Keratinocyte (primary cell): ENCODE measurements around the gene PCF11. TPM values are rescaled to one million over a fixed set of nuclear protein-coding genes. Genes with fewer than 3 reads are reported as not detected.

Source experiments
- DNase-seq: peaks from one replicate; pipeline ENCODE4 v3.0.0-alpha.2; 2011; ENCODE audit warnings: low read depth, missing footprints, low spot score
- FAIRE-seq: peaks from 2 replicates; lab custom pipeline; 2011; peaks lifted over from hg19 to GRCh38; lab: Jason Lieb, UNC
- H2AFZ ChIP-seq: 2 replicates; pipeline ENCODE4 v1.6.0; 2012; ENCODE audit warnings: low read length, control low read depth, inconsistent platforms; ENCODE audit not compliant: control insufficient read depth
- H3K27ac ChIP-seq: 2 replicates; pipeline ENCODE4 v1.5.1; 2011; ENCODE audit warnings: low read length; ENCODE audit not compliant: control insufficient read depth, insufficient read depth
- H3K27me3 ChIP-seq: 3 replicates; pipeline ENCODE4 v1.6.0; 2011; ENCODE audit warnings: low read length; ENCODE audit not compliant: control insufficient read depth, insufficient read depth; ENCODE audit errors: extremely low read depth
- H3K36me3 ChIP-seq, 2 experiments: 2 replicates in 1 of 2; 3 replicates in 1 of 2; pipeline ENCODE4 v1.5.1; 2011; ENCODE audit warnings: low read length in 2 of 2, mild to moderate bottlenecking in 1 of 2; ENCODE audit not compliant: control insufficient read depth in 2 of 2, insufficient read depth in 2 of 2; ENCODE audit errors: extremely low read depth in 1 of 2
- H3K4me1 ChIP-seq: 3 replicates; pipeline ENCODE4 v1.5.1; 2011; ENCODE audit warnings: low read length; ENCODE audit not compliant: control insufficient read depth, insufficient read depth; ENCODE audit errors: extremely low read depth
- H3K4me2 ChIP-seq: 3 replicates; pipeline ENCODE4 v1.6.0; 2011; ENCODE audit warnings: low read depth, low read length; ENCODE audit not compliant: control insufficient read depth, insufficient read depth; ENCODE audit errors: extremely low read depth
- H3K4me3 ChIP-seq, 3 experiments: fragments of 200-600 bp in 1 of 3; sonication (generic) in 1 of 3; 2 replicates in 2 of 3; 3 replicates in 1 of 3; pipeline ENCODE4 v1.5.1; 2011 to 2016; ENCODE audit warnings: low read length in 3 of 3, mild to moderate bottlenecking in 3 of 3, control low read depth in 2 of 3, inconsistent platforms in 1 of 3, low read depth in 1 of 3, mixed read lengths in 1 of 3, mixed run types in 1 of 3, moderate library complexity in 1 of 3; ENCODE audit not compliant: control insufficient read depth in 2 of 3, insufficient read depth in 2 of 3; ENCODE audit errors: extremely low read depth in 1 of 3
- H3K79me2 ChIP-seq: 2 replicates; pipeline ENCODE4 v1.6.0; 2012; ENCODE audit warnings: low read length; ENCODE audit not compliant: control insufficient read depth, insufficient read depth
- H3K9ac ChIP-seq: 3 replicates; pipeline ENCODE4 v1.6.0; 2011; ENCODE audit warnings: low read length; ENCODE audit not compliant: control insufficient read depth, insufficient read depth; ENCODE audit errors: extremely low read depth
- H3K9me1 ChIP-seq: 3 replicates; pipeline ENCODE4 v1.6.0; 2011; ENCODE audit warnings: low read length; ENCODE audit not compliant: control insufficient read depth, insufficient read depth; ENCODE audit errors: extremely low read depth
- H3K9me3 ChIP-seq: 2 replicates; pipeline ENCODE4 v1.5.1; 2012; ENCODE audit warnings: low read depth, low read length; ENCODE audit not compliant: control insufficient read depth
- H4K20me1 ChIP-seq: 3 replicates; pipeline ENCODE4 v1.6.0; 2011; ENCODE audit warnings: low read length; ENCODE audit not compliant: control insufficient read depth, insufficient read depth; ENCODE audit errors: extremely low read depth
- CTCF ChIP-seq, 3 experiments: IDR thresholded peaks in 1 of 3; conservative IDR thresholded peaks in 1 of 3; optimal IDR thresholded peaks in 1 of 3; 2 replicates in 2 of 3; 3 replicates in 1 of 3; pipeline versions ENCODE3 to v1.5.1; 2011; ENCODE audit warnings: low read length in 3 of 3, mild to moderate bottlenecking in 3 of 3, moderate library complexity in 2 of 3, control low read depth in 1 of 3, inconsistent platforms in 1 of 3; ENCODE audit not compliant: insufficient read depth in 2 of 3; ENCODE audit errors: extremely low read depth in 1 of 3
- EZH2 ChIP-seq: IDR thresholded peaks from one replicate; pipeline ENCODE4 v1.6.1; 2012; ENCODE audit warnings: inconsistent platforms, mild to moderate bottlenecking, low read length, moderate library complexity
- dilution Hi-C: fragments of 300-500 bp; cut with MboI; formaldehyde crosslinking; loops from one replicate; pipeline ENCODE4 v1.7.0; 2020; ENCODE audit warnings: low sequenced_read_pairs; ENCODE audit not compliant: extremely low pct_ligation_motif_present
- polyA plus RNA-seq, 5 experiments: library from polyadenylated mRNA; depleted of rRNA in 3 of 5; stranded (reverse) in 3 of 5; stranded (forward) in 1 of 5; unstranded in 1 of 5; fragments of >200 nt; gene quantifications; 1 replicate in 1 of 5; 2 replicates in 3 of 5; 3 replicates in 1 of 5; pipeline versions ENCODE4 v1.2.1 to v1.2.3, GENCODE V29; 2011 to 2012; ENCODE audit warnings: missing spikeins in 2 of 5, low read depth in 1 of 5, low replicate concordance in 1 of 5

Gene PCF11
- polyA plus RNA-seq, 1 donor (not counting 4 experiments of a cell fraction or from before 2014, with no cell fraction given), result 32.8 TPM

- DNase-seq (no peak), FAIRE-seq (no peak)
- peaks cover 2 to 19% of the 10 kb centered on the region in 2 experiments for H3K36me3 ChIP-seq
- H3K79me2 ChIP-seq, result peaks cover 67% of the 10 kb centered on the region
- peaks cover 18% of the 10 kb centered on the region for H3K4me1 ChIP-seq
- H3K27me3 ChIP-seq, result no peaks in the 10 kb centered on the region
- no peak overlapping the region for H2AFZ ChIP-seq
- no peaks in the 10 kb centered on the region for H3K9me1 ChIP-seq
- peak overlapping the region; percentile 96 for H3K4me2 ChIP-seq
- peak overlapping the region; percentile 93 to 100 (median 96) for H3K4me3 ChIP-seq
- H3K9ac ChIP-seq, result peak overlapping the region; percentile 98
- TF ChIP-seq EZH2 (no peak), CTCF (optimal IDR thresholded peaks at IDR 0.05 in 1 of 3, IDR thresholded peaks at IDR 0.05 in 1 of 3, conservative IDR thresholded peaks at IDR 0.05 in 1 of 3; ENCODE audit: extremely low read depth in 1 of 3, insufficient read depth in 2 of 3, low read length in 3 of 3) (no peak)
- H3K27ac ChIP-seq, result peak overlapping the region; percentile 98
- peaks cover 20% of the 10 kb centered on the region for H4K20me1 ChIP-seq
- dilution Hi-C loops, result no loop called here
- H3K9me3 ChIP-seq, result no peaks in the 10 kb centered on the region
Observed at GRCh38 chr11:83158965-83159901, 2.3 kb downstream of the PCF11 start.

- FAIRE-seq (peak; percentile 29), DNase-seq (no peak)
- Histone ChIP-seq H3K4me1 (peaks cover 18% of the 10 kb centered on the region), H4K20me1 (peaks cover 20% of the 10 kb centered on the region), H3K9me1 (no peaks in the 10 kb centered on the region), H3K27ac (peak overlapping the region; percentile 98), H3K4me2 (peak overlapping the region; percentile 96), H3K9ac (peak overlapping the region; percentile 98), H3K79me2 (peaks cover 74% of the 10 kb centered on the region), H3K4me3 (peak overlapping the region; percentile 93 to 100 (median 96)), H3K27me3 (no peaks in the 10 kb centered on the region), H3K36me3 (peaks cover 5 to 24% of the 10 kb centered on the region in 2 experiments), H3K9me3 (no peaks in the 10 kb centered on the region), H2AFZ (no peak overlapping the region)
- TF ChIP-seq EZH2 (no peak), CTCF (optimal IDR thresholded peaks at IDR 0.05 in 1 of 3, IDR thresholded peaks at IDR 0.05 in 1 of 3, conservative IDR thresholded peaks at IDR 0.05 in 1 of 3; ENCODE audit: extremely low read depth in 1 of 3, insufficient read depth in 2 of 3, low read length in 3 of 3) (no peak)
- dilution Hi-C loops, result no loop called here
Observed at GRCh38 chr11:83159902-83160865, 3.3 kb downstream of the PCF11 start.
